Transverse colon (tissue), 4 donors: ENCODE data around the gene ALK.

Experiments
- CTCF ChIP-seq, 5 experiments: fragments of 200-600 bp in 3 of 5; fragments of 450-650 bp in 2 of 5; sonication (generic) in 3 of 5; IDR thresholded peaks; 1 replicate in 2 of 5; 2 replicates in 3 of 5; pipeline ENCODE4 v1.5.1; 2016 to 2017; ENCODE audit warnings: antibody characterized with exemption in 5 of 5, inconsistent platforms in 3 of 5, mild to moderate bottlenecking in 2 of 5, moderate library complexity in 1 of 5
- EP300 ChIP-seq: sonication (generic); formaldehyde crosslinking; IDR thresholded peaks from one replicate; pipeline ENCODE4 v1.6.1; 2017; ENCODE audit warnings: antibody characterized with exemption, low read depth
- POLR2A ChIP-seq: fragments of 450-650 bp; IDR thresholded peaks from one replicate; pipeline ENCODE4 v1.6.1; 2016; ENCODE audit warnings: antibody characterized with exemption, mild to moderate bottlenecking, moderate library complexity
- POLR2AphosphoS5 ChIP-seq, 3 donors: sonication (generic); formaldehyde crosslinking; IDR thresholded peaks; one replicate each; pipeline ENCODE4 v1.6.1; 2016; ENCODE audit warnings: antibody characterized with exemption in 3 of 3

DNA sequence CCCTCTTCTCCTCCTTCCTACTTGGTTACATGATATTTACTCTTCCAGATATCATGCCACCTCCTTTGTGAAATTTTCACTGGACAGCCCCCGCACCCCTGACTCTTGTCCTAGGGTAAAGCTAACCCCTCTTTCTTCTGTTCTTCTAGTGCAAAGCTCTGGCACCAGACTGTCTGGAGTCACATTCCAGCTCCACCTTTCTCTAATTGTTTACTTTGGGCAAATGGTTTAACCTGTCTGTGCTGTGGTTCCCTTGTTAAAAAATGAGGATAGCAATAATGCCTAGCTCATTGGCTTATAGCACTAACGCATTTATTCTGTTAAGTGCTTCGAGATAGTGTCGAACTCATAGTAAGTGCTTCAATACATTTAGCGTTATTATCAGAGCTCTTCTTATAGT, 306.2 kb downstream of the ALK start:
- no peak for TF ChIP-seq EP300
- TF ChIP-seq POLR2A, result no peak
- TF ChIP-seq CTCF (IDR thresholded peaks at IDR 0.05), result no peak
- TF ChIP-seq POLR2AphosphoS5 (IDR thresholded peaks at IDR 0.05), result no peak
